Measurements from ENCODE around the gene GADD45GIP1. TPM values are rescaled to one million over a fixed set of nuclear protein-coding genes. Genes with fewer than 3 reads are reported as not detected.

The GADD45GIP1 gene
- polyA plus RNA-seq, 2 of the 4 experiments (the other 2 are of a cell fraction), result 26.4 to 31.1 TPM

DNA sequence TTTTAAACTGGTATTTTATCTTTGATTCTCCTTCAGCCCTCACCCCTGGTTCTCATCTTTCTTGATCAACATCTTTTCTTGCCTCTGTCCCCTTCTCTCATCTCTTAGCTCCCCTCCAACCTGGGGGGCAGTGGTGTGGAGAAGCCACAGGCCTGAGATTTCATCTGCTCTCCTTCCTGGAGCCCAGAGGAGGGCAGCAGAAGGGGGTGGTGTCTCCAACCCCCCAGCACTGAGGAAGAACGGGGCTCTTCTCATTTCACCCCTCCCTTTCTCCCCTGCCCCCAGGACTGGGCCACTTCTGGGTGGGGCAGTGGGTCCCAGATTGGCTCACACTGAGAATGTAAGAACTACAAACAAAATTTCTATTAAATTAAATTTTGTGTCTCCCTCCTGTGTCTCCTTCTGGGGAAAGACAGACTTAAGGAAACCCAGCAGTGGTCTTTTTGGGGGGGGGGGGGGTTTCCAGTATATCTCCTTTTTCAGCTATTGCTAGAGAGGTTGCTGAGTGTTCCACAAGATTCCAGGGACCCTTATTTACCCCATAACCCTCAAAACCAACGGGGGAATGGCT, 12.8 kb downstream of the GADD45GIP1 start:
- Histone ChIP-seq H3K9me3 (no peaks in the 10 kb centered on the region), H3K27ac (no peak overlapping the region), H3K4me2 (no peak overlapping the region), H3K4me1 (peaks cover 28% of the 10 kb centered on the region), H3K4me3 (no peak overlapping the region)
- 45% methylated on average over 2 of the region's 2 CpGs for WGBS (ENCODE audit: missing lambda C conversion rate)
- POLR2A ChIA-PET, result interaction anchor here (0.6 kb wide), 1 partner anchor 54 kb away, joined by 6 read pairs; no protein-coding TSS in a partner anchor
- DNase-seq (ENCODE audit: low read depth in 1 of 2, low spot score in 1 of 2), result no peak
- no peak for FAIRE-seq
- no peak for TF ChIP-seq FOSB (CRISPR knock-in tag; IDR thresholded peaks at IDR 0.05)
- no peak for TF ChIP-seq ZFP36 (IDR thresholded peaks at IDR 0.05; ENCODE audit: borderline replicate concordance, partially characterized antibody)
- no peak for TF ChIP-seq CBX2 (IDR thresholded peaks at IDR 0.05; ENCODE audit: borderline replicate concordance, low read depth)
- TF ChIP-seq CHD2 (IDR thresholded peaks at IDR 0.05; ENCODE audit: low read length, partially characterized antibody), result no peak
- TF ChIP-seq TP53 (CRISPR knock-in tag; IDR thresholded peaks at IDR 0.05), result no peak
- TF ChIP-seq REST (IDR thresholded peaks at IDR 0.05), result no peak
- TF ChIP-seq JUN (IDR thresholded peaks at IDR 0.05), result no peak
- no peak for TF ChIP-seq POLR2A (IDR thresholded peaks at IDR 0.05; ENCODE audit: low read length)
- TF ChIP-seq KDM5A (IDR thresholded peaks at IDR 0.05), result no peak
- TF ChIP-seq HOXB5 (CRISPR knock-in tag; IDR thresholded peaks at IDR 0.05), result no peak
- TF ChIP-seq ESRRA (IDR thresholded peaks at IDR 0.05; ENCODE audit: borderline replicate concordance, low read length), result no peak
- TF ChIP-seq, protein P1, sequence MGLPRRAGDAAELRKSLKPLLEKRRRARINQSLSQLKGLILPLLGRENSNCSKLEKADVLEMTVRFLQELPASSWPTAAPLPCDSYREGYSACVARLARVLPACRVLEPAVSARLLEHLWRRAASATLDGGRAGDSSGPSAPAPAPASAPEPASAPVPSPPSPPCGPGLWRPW (IDR thresholded peaks at IDR 0.05), result no peak
- no peak for TF ChIP-seq GATA3 (IDR thresholded peaks at IDR 0.05; ENCODE audit: borderline replicate concordance)
- TF ChIP-seq RARB (CRISPR knock-in tag; IDR thresholded peaks at IDR 0.05), result no peak
- no peak for ATAC-seq
- CTCF ChIA-PET, result no interaction called here

DNA sequence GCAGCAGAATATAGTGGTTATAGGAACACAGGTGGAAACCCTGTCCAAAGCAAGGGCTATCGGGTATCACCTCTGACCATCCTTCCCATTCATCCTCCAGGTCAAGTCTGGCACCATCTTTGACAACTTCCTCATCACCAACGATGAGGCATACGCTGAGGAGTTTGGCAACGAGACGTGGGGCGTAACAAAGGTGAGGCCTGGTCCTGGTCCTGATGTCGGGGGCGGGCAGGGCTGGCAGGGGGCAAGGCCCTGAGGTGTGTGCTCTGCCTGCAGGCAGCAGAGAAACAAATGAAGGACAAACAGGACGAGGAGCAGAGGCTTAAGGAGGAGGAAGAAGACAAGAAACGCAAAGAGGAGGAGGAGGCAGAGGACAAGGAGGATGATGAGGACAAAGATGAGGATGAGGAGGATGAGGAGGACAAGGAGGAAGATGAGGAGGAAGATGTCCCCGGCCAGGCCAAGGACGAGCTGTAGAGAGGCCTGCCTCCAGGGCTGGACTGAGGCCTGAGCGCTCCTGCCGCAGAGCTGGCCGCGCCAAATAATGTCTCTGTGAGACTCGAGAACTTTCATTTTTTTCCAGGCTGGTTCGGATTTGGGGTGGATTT, 13.5 kb downstream of the GADD45GIP1 start:
- Histone ChIP-seq H3K27ac (no peak overlapping the region), H3K9me3 (no peaks in the 10 kb centered on the region), H3K4me1 (peaks cover 28% of the 10 kb centered on the region), H3K4me2 (no peak overlapping the region), H3K4me3 (no peak overlapping the region)
- CTCF ChIA-PET, result no interaction called here
- ATAC-seq (no peak), DNase-seq (ENCODE audit: low read depth in 1 of 2, low spot score in 1 of 2) (no peak), FAIRE-seq (no peak)
- WGBS (ENCODE audit: missing lambda C conversion rate), result 94% methylated on average over 17 of the region's 18 CpGs
- TF ChIP-seq RCOR1 (IDR thresholded peaks at IDR 0.05; ENCODE audit: low read depth, low read length) (no peak), FOXS1 (CRISPR knock-in tag; IDR thresholded peaks at IDR 0.05) (no peak), ESRRA (IDR thresholded peaks at IDR 0.05; ENCODE audit: borderline replicate concordance, low read length) (no peak), RFX5 (IDR thresholded peaks at IDR 0.05) (no peak), REST (IDR thresholded peaks at IDR 0.05) (no peak), ZSCAN20 (CRISPR knock-in tag; IDR thresholded peaks at IDR 0.05) (no peak), POLR2AphosphoS2 (conservative IDR thresholded peaks at IDR 0.05; ENCODE audit: low read length) (no peak)
- POLR2A ChIA-PET, result no interaction called here
